Neural cell (in vitro differentiated cells): ENCODE measurements around the gene SFMBT1. TPM values are rescaled to one million over a fixed set of nuclear protein-coding genes. Genes with fewer than 3 reads are reported as not detected.

Experiments
- H2AFZ ChIP-seq: fragments of 200-600, 300-800 bp; sonication (generic), shearing (Covaris generic); 2 replicates; pipeline ENCODE4 v1.6.0; 2014; ENCODE audit warnings: low read depth, mild to moderate bottlenecking, antibody characterized with exemption, low read length, moderate library complexity
- H3F3A ChIP-seq: fragments of 200-600 bp; shearing (Covaris generic); 2 replicates; pipeline ENCODE4 v1.6.1; 2016; ENCODE audit warnings: mild to moderate bottlenecking, moderate library complexity, mixed read lengths, antibody characterized with exemption, low read length; ENCODE audit not compliant: insufficient read depth, poor library complexity, severe bottlenecking
- H3K27ac ChIP-seq: fragments of 200-600, 300-800 bp; sonication (generic), shearing (Covaris generic); 2 replicates; pipeline ENCODE4 v1.5.1; 2014; ENCODE audit warnings: mild to moderate bottlenecking, low read length, moderate library complexity
- H3K27me3 ChIP-seq: fragments of 300-800, 200-600 bp; sonication (generic), shearing (Covaris generic); 2 replicates; pipeline ENCODE4 v1.6.0; 2014; ENCODE audit warnings: mild to moderate bottlenecking, low read depth, low read length, moderate library complexity; ENCODE audit not compliant: insufficient read depth
- H3K36me3 ChIP-seq: fragments of 300-800, 200-600 bp; sonication (generic), shearing (Covaris generic); 2 replicates; pipeline ENCODE4 v1.5.1; 2014; ENCODE audit warnings: mild to moderate bottlenecking, antibody characterized with exemption, low read length, moderate library complexity; ENCODE audit not compliant: insufficient read depth
- H3K4me2 ChIP-seq: fragments of 300-800, 200-600 bp; sonication (generic), shearing (Covaris generic); 2 replicates; pipeline ENCODE4 v1.6.0; 2014; ENCODE audit warnings: mild to moderate bottlenecking, low read length
- H3K4me3 ChIP-seq: fragments of 300-800, 200-600 bp; sonication (generic), shearing (Covaris generic); 2 replicates; pipeline ENCODE4 v1.5.1; 2014; ENCODE audit warnings: mild to moderate bottlenecking, low read length, moderate library complexity
- H3K79me2 ChIP-seq: fragments of 200-600 bp; shearing (Covaris generic); replicated peaks from 2 replicates; pipeline ENCODE4 v1.6.0; 2014; ENCODE audit warnings: mild to moderate bottlenecking, low read length, moderate library complexity; ENCODE audit not compliant: insufficient read depth
- H3K9ac ChIP-seq: fragments of 300-800, 200-600 bp; sonication (generic), shearing (Covaris generic); 2 replicates; pipeline ENCODE4 v1.6.1; 2016; ENCODE audit warnings: mild to moderate bottlenecking, low read length, mixed read lengths
- H3K9me2 ChIP-seq: fragments of 200-600 bp; shearing (Covaris generic); 2 replicates; pipeline ENCODE4 v1.6.1; 2016; ENCODE audit warnings: mild to moderate bottlenecking, low read length, mixed read lengths; ENCODE audit not compliant: insufficient read depth
- H3K9me3 ChIP-seq: fragments of 200-600, 300-800 bp; sonication (generic), shearing (Covaris generic); 2 replicates; pipeline ENCODE4 v1.6.1; 2016; ENCODE audit warnings: mild to moderate bottlenecking, mixed run types, low read length, moderate library complexity, mixed read lengths
- H4K20me1 ChIP-seq: fragments of 200-600 bp; shearing (Covaris generic); 2 replicates; pipeline ENCODE4 v1.6.1; 2016; ENCODE audit warnings: mild to moderate bottlenecking, mixed run types; ENCODE audit not compliant: insufficient read depth
- EP300 ChIP-seq: fragments of 450-650 bp; conservative IDR thresholded peaks from 2 replicates; pipeline ENCODE4 v1.6.1; 2014; ENCODE audit warnings: antibody characterized with exemption, mild to moderate bottlenecking, moderate library complexity; ENCODE audit not compliant: poor library complexity, severe bottlenecking
- EZH2 ChIP-seq: fragments of 200-600, 300-800 bp; shearing (Covaris generic), sonication (generic); IDR thresholded peaks from 2 replicates; pipeline ENCODE4 v1.6.1; 2014; ENCODE audit warnings: antibody characterized with exemption, low read length, borderline replicate concordance, mild to moderate bottlenecking; ENCODE audit not compliant: insufficient read depth, poor library complexity, severe bottlenecking
- MXI1 ChIP-seq: fragments of 450-650 bp; conservative IDR thresholded peaks from 2 replicates; pipeline ENCODE4 v1.6.1; 2014; ENCODE audit warnings: antibody characterized with exemption, mild to moderate bottlenecking; ENCODE audit not compliant: poor library complexity, severe bottlenecking
- POLR2AphosphoS5 ChIP-seq: IDR thresholded peaks from 2 replicates; pipeline ENCODE4 v1.6.1; 2012
- RAD21 ChIP-seq: fragments of 450-650 bp; conservative IDR thresholded peaks from 2 replicates; pipeline ENCODE4 v1.6.1; 2014; ENCODE audit warnings: antibody characterized with exemption, mild to moderate bottlenecking, moderate library complexity
- SMC3 ChIP-seq: fragments of 450-650 bp; conservative IDR thresholded peaks from 2 replicates; pipeline ENCODE4 v1.6.1; 2014; ENCODE audit warnings: antibody characterized with exemption, mild to moderate bottlenecking, moderate library complexity; ENCODE audit not compliant: poor library complexity
- TAF1 ChIP-seq: IDR thresholded peaks from 2 replicates; pipeline ENCODE4 v1.6.1; 2012; ENCODE audit warnings: low read depth
- polyA plus RNA-seq: library from polyadenylated mRNA; depleted of rRNA; stranded (reverse); fragments of >200 nt; gene quantifications from 2 replicates; pipeline ENCODE4 v1.2.3, GENCODE V29; 2014
- TF ChIP-seq, protein P1 (sequence below): fragments of 450-650 bp; IDR thresholded peaks from 2 replicates; pipeline ENCODE4 v1.5.1; 2014; ENCODE audit warnings: antibody characterized with exemption, mild to moderate bottlenecking, moderate library complexity; ENCODE audit not compliant: poor library complexity, severe bottlenecking
- TF ChIP-seq, protein P2 (sequence below): IDR thresholded peaks from 2 replicates; pipeline ENCODE4 v1.6.1; 2012; ENCODE audit warnings: borderline replicate concordance

Gene SFMBT1
- polyA plus RNA-seq, 1 donor from 2014 or later: 17.3 TPM

- H3K36me3 ChIP-seq: no peaks in the 10 kb centered on the region
- H3F3A ChIP-seq: no peaks in the 10 kb centered on the region
- H3K27ac ChIP-seq: no peak overlapping the region
- H3K9me3 ChIP-seq: no peaks in the 10 kb centered on the region
- no peak overlapping the region for H3K4me3 ChIP-seq
- H2AFZ ChIP-seq: no peak overlapping the region
- no peaks in the 10 kb centered on the region for H3K27me3 ChIP-seq
- H3K9ac ChIP-seq: no peak overlapping the region
- no peaks in the 10 kb centered on the region for H3K9me2 ChIP-seq
- no peaks in the 10 kb centered on the region for H4K20me1 ChIP-seq
- no peak for TF ChIP-seq EP300
- no peak for TF ChIP-seq RAD21
- TF ChIP-seq, protein P1, sequence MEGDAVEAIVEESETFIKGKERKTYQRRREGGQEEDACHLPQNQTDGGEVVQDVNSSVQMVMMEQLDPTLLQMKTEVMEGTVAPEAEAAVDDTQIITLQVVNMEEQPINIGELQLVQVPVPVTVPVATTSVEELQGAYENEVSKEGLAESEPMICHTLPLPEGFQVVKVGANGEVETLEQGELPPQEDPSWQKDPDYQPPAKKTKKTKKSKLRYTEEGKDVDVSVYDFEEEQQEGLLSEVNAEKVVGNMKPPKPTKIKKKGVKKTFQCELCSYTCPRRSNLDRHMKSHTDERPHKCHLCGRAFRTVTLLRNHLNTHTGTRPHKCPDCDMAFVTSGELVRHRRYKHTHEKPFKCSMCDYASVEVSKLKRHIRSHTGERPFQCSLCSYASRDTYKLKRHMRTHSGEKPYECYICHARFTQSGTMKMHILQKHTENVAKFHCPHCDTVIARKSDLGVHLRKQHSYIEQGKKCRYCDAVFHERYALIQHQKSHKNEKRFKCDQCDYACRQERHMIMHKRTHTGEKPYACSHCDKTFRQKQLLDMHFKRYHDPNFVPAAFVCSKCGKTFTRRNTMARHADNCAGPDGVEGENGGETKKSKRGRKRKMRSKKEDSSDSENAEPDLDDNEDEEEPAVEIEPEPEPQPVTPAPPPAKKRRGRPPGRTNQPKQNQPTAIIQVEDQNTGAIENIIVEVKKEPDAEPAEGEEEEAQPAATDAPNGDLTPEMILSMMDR: no peak
- no peak for TF ChIP-seq MXI1
- TF ChIP-seq POLR2AphosphoS5: no peak
- no peak for TF ChIP-seq SMC3
- TF ChIP-seq TAF1: no peak
- TF ChIP-seq EZH2: no peak
- TF ChIP-seq, protein P2, sequence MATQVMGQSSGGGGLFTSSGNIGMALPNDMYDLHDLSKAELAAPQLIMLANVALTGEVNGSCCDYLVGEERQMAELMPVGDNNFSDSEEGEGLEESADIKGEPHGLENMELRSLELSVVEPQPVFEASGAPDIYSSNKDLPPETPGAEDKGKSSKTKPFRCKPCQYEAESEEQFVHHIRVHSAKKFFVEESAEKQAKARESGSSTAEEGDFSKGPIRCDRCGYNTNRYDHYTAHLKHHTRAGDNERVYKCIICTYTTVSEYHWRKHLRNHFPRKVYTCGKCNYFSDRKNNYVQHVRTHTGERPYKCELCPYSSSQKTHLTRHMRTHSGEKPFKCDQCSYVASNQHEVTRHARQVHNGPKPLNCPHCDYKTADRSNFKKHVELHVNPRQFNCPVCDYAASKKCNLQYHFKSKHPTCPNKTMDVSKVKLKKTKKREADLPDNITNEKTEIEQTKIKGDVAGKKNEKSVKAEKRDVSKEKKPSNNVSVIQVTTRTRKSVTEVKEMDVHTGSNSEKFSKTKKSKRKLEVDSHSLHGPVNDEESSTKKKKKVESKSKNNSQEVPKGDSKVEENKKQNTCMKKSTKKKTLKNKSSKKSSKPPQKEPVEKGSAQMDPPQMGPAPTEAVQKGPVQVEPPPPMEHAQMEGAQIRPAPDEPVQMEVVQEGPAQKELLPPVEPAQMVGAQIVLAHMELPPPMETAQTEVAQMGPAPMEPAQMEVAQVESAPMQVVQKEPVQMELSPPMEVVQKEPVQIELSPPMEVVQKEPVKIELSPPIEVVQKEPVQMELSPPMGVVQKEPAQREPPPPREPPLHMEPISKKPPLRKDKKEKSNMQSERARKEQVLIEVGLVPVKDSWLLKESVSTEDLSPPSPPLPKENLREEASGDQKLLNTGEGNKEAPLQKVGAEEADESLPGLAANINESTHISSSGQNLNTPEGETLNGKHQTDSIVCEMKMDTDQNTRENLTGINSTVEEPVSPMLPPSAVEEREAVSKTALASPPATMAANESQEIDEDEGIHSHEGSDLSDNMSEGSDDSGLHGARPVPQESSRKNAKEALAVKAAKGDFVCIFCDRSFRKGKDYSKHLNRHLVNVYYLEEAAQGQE: no peak
- H3K79me2 ChIP-seq: no peaks in the 10 kb centered on the region
- H3K4me2 ChIP-seq: no peak overlapping the region
Measured at GRCh38 chr3:53011324-53011723, 34.5 kb downstream of the SFMBT1 start.

GRCh38 chr3:53009826-53010539 lies 35.9 kb downstream of the SFMBT1 start:
- H2AFZ ChIP-seq: no peak overlapping the region
- no peak overlapping the region for H3K9ac ChIP-seq
- H3K36me3 ChIP-seq: no peaks in the 10 kb centered on the region
- H3K9me2 ChIP-seq: no peaks in the 10 kb centered on the region
- H3F3A ChIP-seq: no peaks in the 10 kb centered on the region
- H3K4me2 ChIP-seq: no peak overlapping the region
- TF ChIP-seq EZH2 (no peak), MXI1 (no peak), POLR2AphosphoS5 (no peak), RAD21 (no peak)
- TF ChIP-seq, protein P1: no peak
- TF ChIP-seq, protein P2: no peak
- H4K20me1 ChIP-seq: no peaks in the 10 kb centered on the region
- no peak overlapping the region for H3K27ac ChIP-seq
- no peak overlapping the region for H3K4me3 ChIP-seq
- no peaks in the 10 kb centered on the region for H3K27me3 ChIP-seq
- H3K79me2 ChIP-seq: no peaks in the 10 kb centered on the region
- H3K9me3 ChIP-seq: no peaks in the 10 kb centered on the region
